HT1080 (cell line): ENCODE measurements around the gene CATSPER3. TPM values are rescaled to one million over a fixed set of nuclear protein-coding genes. Genes with fewer than 3 reads are reported as not detected.

Experiments used
- DNase-seq: peaks from one replicate; pipeline ENCODE4 v3.0.0-alpha.2; 2015; ENCODE audit warnings: low read depth
- total RNA-seq: library from RNA; depleted of rRNA; stranded (reverse); fragments of >200 nt; shearing (Covaris generic); gene quantifications from 2 replicates; pipeline ENCODE4 v1.2.3, GENCODE V29; 2014

CATSPER3 gene
- total RNA-seq, 1 experiment from 2014 or later = 0.13 TPM

DNA sequence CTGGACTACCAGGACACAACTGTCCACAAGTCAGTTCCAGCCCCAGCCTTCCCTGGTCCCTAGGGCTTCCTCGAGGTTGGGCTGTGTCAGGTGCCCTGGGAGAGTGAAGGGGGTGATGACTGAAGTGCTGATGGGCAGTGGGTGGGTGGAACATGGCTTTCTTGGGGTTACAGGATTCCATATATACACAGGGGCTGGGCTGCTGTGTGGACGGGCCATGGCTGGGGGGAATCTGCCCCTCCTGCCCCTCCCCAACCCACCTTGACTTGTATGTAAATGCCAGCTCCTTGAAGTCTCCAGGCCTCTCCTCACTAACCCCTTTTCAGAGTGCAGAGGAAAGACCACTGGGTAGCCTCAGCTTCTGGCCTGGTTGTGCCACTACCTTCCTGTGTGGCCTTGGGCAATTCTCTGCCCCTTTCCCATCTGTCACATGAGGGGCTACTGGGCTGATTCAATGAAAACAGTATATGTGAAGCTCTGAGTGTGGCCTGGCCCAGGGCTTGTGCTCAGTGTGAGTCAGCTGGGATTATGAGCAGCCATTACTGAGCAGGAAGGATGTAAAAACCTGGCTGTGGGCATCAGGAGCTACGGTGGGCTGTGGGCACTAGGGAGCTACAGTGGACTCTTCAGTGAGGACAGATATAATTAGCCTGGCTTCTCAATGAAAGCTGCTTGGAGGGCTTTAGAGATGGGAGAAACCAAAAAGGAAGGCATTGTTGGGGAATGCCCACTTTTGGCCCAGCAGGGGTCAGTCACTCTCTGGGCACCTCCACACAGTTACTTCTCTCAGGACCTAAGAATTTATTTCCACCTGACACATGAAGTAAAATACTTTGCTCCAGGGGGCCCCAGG lies 43.0 kb downstream of the CATSPER3 start:
- peak; percentile 29 for DNase-seq

DNA sequence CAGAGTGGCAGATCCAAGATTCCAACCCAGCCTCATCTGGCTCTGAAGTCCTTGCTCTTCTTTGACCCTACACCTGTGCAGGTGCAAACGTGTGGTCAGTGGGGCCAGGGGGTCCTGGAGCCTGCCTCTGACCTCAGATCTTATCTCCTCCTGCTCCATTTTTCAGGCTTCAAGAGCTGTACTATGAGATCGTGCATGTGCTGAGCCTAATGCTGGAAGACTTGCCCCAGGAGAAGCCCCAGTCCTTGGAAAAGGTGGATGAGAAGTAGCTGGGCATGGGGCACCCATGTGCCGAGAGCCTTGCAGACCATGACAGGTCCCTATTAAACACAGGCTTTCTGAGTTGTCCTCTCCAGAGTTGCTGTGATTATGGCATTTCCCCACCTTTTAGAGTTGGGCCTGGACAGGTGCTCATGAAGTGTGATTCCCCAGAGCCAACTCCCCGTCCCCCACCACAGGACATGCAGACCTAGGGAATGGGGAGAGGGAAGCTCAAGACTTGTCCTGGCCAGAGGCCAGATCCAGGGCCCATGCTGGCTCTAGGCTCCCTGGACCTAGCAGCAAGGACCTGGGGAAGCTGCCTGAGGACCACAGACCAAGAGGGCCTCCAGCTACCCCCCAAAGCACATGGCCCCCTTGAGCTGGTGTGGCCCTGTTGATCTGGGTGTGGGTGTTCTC lies 43.8 kb downstream of the CATSPER3 start:
- no peak for DNase-seq

DNA sequence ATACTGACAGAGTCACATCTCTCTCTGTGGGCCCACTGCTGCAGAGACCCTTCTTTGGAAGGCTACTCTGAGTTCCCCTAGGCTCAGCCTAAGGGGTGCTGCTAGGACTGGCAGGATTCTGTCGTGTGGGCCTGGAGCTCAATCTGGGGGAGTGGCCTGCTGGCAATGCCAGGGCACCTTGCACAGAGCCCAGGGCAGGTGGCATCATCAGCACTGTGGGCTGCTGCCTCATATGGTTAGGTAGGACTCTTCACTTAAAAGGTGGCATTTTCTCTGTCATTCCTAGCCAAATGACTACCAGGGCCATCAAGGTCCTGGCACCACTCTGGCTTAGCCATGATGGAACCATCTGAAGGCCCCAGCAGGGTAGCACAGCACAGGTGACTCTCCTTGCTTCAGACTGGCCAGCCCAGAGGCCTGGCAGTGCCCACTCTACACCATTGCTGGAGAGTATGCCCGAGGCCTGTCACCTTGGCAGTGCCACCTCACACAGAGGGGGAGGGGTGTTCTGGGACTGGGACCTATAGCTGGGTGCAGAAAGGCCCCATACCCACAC lies 44.4 kb downstream of the CATSPER3 start:
- no peak for DNase-seq

DNA sequence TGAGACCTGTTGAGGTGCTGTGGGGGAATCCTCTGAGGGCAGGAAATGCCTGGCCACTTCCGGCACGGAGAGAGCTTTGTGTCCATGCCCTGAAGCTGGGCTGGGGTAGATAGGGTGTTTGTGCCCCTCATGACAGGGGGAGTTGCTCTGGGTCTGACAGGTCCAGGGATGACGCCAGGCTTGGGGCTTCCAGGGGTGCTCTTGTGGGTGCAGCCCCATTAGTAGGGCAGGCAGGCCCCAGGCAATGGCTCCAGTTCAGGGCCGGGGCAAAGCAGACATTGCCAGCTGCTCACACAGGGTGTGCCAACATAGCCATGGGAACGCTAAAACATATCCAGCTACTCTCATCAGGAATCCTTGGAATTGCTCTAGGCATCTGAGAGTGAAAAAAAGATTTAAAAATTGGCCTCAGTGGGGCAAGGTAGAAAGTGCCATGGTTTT lies 45.3 kb downstream of the CATSPER3 start:
- no peak for DNase-seq

DNA sequence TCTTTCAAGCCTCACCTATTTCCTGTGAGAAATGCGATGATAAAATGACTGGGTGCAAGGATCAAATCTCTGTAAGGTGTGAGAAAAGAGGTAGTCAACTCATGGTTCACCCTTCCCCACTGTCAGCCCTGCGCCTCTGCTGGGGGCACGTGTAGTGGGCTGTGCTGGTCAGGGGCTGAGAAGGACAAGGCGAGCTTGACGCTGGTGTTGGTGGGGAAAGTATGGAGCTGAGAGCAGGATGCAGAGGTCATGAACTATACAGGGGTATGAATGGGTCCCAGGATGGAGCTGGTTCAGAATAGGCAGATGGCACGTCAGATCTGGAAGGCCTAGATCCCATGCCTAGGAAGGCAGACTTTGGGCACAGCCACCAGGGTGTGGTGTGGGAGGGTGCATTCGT lies 45.7 kb downstream of the CATSPER3 start:
- DNase-seq = no peak

DNA sequence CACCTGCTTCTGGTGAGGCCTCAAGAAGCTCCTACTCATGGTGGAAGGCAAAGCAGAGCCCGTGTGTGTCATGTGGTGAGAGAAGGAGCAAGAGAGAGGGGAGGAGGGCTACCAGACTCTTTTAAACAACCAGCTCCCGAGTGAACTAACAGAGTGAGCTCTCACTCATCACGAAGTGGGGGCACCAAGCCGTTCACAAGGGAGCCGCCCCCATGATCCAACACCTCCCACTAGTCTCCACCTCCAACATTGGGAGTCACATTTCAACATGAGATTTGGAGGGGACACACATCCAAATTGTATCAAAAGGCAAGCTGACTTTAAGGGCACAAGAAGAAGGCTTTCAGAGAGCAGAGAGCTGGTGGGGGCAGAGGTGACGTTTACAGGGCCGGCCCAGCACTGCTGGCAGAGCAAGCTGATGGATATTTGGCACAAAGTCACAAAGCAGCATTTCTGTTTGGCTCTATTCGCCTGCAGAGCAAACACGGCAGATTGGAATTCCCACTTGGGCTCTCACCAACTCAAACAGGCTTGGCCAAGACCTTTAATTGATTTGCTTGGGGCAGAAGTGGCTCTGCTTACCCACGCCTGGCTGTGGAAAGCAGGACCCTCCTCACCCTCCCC lies 46.4 kb downstream of the CATSPER3 start:
- no peak for DNase-seq

DNA sequence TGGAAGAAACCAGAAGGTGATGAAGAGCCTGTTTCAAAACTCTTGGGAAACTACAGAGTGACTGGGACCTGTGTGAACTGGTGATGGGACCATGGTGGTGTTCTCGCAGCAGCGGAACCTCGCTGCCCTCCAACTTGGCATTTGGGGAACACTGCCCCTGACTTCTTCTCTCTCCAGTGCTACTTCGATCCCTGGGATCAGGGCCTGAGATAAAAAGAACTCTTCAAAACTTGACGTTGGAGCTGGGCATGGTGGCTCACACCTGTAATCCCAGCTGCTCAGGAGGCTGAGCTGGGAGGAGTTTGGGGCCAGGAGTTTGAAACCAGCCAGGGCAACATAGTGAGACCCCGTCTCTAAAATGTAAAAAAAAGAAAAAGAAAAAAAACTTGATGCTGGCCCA lies 48.2 kb downstream of the CATSPER3 start:
- no peak for DNase-seq

DNA sequence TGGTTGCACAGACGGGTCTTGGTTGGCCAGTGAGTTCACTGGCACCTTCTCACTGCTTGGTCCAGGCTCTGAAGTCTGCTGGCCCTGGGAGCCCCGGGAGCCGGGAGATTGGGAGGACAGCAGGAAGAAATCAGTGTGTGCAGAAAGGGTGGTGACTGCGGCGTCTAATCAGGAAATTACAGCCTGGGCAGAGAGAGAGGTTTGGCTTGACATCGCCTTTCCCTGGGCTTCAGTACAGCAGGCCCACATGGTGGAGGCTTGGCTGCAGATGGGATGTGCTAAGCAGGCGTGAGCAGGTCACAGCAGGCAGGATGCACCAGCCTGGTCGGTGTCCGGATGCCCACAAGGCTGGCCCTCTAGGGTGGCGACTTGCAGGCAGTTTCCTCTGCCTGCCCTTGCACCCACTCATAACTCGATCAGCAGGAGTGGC lies 49.2 kb downstream of the CATSPER3 start:
- no peak for DNase-seq

DNA sequence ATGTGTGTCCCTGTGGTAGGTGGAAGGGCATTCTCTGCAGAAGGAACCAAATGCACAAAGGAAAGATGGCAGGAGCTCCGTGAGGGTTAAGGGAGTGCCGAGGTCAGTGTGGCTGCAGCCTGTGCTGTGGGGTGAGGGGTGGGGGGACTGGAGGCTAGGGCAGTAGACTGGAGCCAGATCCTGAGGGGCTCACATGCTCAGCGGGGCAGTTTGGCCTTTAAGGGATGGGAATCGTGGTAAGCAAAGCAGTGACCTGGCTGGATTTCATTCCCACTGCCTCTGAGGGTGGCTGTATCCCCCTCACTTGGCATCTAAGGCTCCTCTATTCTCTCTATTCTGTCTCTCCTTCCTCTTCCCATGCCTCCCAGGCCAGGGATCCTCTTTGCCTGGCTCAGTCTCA lies 50.8 kb downstream of the CATSPER3 start:
- no peak for DNase-seq

DNA sequence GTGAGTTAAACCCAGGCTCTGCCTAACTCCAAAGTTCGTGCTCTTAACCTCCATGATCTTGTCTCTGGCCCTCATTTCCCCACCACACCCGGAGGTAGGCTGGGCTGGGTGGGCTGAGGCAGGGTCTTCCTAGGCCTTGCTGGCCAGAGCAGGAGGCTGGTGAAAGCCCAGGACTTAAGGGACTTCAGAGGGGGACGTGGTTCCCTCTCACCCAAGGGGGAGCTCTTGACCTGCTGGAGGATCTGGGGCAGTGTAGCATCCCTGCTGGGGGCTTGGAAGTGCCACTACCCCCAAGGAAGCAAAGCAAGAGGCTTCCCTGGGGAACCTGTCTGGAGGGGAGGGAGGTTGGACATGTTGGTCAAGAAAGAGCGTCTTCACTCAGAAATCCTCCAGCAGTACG lies 51.6 kb downstream of the CATSPER3 start:
- no peak for DNase-seq

DNA sequence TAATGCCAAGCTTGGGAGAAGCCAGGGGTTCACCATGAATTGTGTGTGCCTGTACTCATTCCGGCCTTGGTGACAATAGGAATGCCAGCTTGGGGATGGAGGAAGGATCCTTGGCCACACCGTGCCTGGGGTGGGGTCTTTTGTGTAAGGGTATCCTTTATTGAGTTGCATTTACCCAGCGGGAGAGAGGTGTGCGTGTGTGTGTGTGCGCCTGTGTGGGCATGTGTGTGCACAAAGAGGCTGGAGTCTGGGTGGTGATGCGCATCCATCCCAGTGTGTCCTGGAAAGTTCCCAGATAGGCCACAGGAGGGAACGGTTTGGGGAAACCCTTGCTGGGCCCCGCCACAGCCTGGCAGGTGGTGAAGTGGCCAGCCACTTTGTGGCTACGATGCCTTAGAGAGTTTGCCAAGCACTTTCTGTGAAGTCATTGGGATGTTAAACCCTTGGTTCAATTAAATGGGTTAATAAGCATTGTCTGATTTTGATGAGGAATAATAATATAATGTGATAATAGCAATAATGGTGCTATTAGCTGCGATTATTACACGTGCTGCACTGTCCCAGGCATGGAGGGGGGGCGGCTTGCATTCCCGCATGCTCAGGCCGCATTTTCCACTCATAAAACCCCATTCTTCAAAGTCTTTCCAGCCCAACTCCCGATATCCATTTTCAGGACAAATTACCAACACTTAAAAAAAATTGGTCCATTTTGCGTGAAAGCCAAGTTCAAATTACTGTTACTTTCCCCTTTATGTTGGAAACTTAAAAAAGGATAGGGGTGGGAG lies 52.6 kb downstream of the CATSPER3 start:
- DNase-seq = no peak

DNA sequence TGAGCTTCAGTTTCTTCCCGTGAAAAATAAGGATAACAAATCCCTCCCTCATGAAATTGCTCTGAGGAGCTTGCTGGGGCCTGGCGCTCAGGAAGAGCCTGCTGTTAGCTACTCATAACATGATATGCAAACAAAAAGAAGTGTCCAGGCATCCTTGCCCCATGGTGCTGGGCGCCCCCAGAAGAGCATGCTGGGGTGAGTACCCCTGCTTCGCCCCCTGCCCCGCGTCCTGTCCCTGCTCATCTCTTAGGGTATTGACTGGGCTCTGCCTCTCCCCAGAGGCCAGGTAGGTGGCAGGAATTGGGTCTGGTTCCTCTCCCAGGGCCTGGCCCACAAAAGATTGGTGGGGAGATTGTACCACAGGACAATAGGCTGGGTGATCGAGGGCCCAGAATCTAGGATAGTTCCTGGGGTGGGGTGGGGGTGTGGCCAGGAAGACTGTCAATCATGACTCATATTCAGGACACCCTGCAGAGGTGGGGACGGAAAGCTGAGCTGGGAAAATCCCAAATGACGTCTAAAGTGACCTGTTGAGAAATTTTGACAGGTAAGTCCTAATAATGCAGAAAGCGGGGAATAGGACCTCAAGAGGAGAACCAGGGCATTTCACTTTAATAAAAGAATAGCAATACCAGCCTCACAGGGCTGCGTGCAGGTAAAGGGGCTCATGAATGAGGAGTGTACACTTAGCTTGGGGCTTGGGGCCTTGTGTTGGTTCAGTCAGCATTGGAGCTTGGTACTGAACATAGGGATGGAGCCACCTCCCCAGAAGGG lies 57.4 kb downstream of the CATSPER3 start:
- no peak for DNase-seq

DNA sequence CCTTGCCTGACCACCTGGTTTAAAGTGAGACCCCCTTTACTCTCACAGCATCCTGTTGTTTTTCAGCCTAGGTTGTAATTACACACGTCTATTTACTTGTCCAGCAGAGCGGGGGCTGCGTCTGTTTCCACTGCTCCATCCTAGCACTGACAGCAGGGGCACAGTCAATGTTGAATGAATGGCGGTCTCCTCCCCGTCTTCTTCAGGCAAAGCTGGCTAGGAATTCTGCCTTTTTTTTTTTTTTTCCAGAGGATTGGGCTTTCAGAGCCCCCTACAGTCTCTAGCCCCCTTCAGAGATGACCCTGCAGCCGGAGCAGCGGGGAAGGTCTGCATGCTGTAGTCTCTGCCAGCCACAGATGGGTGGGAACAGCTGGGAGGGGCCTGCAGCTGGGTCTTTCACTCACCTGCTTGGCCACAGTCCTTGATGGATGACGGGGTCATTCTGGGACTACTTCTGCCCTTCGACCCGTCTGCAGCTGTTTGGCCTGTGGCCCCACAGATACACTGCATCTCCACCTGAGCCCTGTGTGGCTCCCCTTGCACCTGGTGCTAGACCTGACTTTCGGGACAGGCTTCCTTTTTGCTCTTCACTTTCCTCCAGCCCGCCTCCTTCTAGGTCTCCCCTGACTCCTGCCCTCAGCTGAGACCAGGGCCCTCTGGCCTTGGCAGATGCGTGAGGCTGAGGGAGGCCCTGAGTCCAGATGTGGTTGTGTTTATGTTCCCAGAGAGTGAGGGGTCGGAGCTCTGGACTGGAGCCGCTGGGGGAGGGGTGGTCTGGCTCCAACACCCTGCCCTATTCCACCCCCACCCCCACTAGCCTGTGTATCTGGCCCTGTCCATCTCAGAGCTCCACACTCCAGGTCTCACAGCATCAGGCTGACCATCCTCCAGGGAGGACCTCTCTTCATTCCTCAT lies 58.3 kb downstream of the CATSPER3 start:
- no peak for DNase-seq

DNA sequence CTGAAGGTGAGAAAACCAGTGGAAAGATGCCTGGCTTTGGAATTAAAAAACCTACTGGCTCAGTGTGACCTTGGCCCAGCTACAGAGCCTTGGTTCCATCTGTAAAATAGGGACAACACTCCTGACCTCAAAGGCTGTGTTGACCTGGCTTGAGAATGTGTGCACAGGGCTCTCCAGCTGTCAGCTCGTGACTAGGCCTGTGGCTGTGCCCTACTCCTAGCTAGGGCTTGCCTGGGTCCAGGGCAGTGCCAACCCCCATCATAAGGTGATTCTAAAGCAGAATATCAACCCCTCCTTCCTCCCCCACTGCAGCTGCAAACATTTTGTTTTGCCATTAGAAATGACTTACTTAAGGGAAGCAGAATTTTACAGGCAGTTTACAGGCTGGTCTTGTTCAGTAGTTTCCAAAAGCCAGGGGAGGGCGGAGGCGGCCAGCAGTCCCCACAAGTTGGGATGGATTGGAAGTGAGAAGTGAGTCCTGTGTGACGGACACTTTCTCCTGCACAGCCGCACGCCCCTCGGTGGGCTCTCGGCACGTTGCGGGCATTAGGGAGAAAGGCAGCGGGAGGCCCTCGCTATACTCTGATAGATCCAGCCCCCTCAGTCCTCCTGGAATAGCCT lies 59.0 kb downstream of the CATSPER3 start:
- DNase-seq = no peak

DNA sequence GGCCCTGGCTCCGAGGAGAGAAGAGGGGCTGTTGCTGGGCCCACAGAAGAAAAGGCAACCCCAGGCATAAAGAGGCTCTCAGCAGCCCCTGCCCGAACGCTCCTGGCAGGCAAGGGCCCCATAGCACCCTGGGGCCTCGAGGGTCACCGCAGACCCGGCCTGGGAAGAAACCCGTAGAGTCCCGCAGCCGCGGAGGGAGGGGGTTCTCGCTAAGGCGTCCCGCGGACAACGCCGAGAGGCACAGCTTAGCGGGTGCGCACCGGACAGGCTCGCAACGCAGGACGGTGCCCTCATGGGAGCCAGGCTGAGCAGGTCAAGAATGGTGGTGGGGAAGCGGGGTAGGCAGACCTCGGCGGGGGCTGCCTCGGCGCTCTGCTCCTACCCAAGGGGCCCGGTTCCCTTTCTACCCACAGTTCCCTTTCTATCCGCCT lies 59.6 kb downstream of the CATSPER3 start:
- no peak for DNase-seq

DNA sequence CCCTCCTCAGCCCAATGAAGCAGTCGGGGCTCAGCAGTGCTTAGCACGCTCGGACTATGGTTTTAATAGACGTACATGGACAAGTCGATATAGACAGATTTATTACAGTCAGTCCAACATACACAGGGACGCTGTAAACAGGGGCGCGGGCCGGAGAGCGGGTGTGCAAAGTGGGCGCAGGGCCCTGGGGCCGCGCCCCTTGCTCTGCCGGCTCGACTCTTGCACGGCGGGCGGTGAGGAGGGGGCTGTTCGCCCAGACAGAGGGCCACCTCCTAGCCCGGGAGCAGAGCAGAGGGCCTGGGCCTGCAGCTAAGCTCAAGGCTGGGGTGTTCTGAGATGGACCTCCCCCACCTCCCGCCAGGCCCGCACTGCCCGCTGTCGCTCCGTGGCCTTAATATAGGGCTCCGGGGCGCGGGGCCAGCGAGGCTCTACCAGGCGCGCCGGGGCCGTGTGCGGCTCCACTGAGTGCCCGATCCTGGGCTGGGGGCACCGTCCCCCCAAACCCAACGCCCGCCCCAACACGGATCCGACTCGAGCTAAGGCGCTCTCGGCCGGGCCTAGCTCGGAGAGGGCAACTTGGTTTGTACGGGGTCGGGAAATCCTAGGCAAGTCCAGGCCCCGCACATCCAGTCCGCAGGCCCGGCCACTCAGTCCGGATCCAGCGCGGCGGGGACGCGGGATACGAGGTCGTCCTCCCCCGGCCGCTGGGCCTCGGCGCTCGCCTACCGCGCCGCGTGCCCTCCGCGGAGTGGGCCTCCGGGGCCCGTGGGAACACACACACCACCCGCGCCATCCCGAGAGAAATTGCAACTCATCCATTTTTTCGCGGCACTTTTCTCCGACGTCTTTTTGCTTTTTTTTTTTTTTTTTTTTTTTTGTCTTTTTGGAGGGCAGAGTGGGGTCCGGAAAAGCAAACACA lies 60.2 kb downstream of the CATSPER3 start:
- DNase-seq = no peak

DNA sequence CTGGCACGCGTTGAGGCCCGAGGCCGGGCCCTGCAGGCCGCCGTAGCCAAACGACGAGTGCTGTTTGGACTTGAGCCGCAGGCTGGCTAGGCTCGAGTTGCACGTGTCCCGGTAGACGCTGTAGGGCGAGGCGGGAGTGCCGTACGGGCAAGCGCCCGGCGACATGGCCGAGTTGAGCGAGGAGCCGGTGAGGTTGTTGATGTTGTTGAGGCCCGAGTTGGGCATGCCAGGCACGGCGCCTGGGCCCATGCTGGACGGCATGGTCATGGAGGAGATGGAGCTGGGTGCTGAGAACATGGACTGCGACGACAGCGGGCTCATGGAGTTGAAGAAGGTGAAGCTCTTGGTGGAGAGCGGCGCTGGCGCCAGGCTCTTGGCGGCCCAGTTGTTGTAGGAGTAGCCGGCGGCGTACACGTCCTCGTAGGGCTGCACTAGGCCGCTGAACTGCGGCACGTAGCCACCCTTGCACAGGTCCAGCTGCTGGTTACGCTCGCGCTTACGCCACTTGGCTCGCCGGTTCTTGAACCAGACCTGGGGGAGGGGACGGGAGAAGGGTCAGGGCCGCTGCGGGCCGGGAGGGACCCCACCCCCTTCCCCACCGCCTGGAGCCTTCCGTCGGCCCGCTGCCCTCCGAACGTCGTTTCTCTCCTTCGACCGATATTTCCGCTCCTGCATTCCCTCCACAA lies 61.2 kb downstream of the CATSPER3 start:
- no peak for DNase-seq
